Skeletal muscle satellite cell (primary cell): ENCODE data around the gene MRTFA.

Experiments
- H3K27me3 ChIP-seq: 2 replicates; pipeline ENCODE4 v1.7.0; 2013; ENCODE audit warnings: low read length; ENCODE audit not compliant: control insufficient read depth, insufficient read depth
- H3K36me3 ChIP-seq: 2 replicates; pipeline ENCODE4 v1.7.0; 2013; ENCODE audit warnings: mild to moderate bottlenecking, control low read depth, low read length; ENCODE audit not compliant: insufficient read depth
- H3K4me1 ChIP-seq: 2 replicates; pipeline ENCODE4 v1.7.0; 2013; ENCODE audit warnings: low read length; ENCODE audit not compliant: control insufficient read depth, insufficient read depth
- H3K4me2 ChIP-seq: 2 replicates; pipeline ENCODE4 v1.7.0; 2013; ENCODE audit warnings: mild to moderate bottlenecking, low read length
- H3K4me3 ChIP-seq: 2 replicates; pipeline ENCODE4 v1.7.0; 2013; ENCODE audit warnings: low read length
- H3K9ac ChIP-seq: 2 replicates; pipeline ENCODE4 v1.7.0; 2013; ENCODE audit warnings: mild to moderate bottlenecking, low read depth, low read length, moderate library complexity
- H3K9me3 ChIP-seq: replicated peaks from 2 replicates; pipeline ENCODE4 v1.7.0; 2013; ENCODE audit warnings: mild to moderate bottlenecking, control low read depth, low read length

Gene MRTFA

GRCh38 chr22:40416636-40417035, 219.9 kb downstream of the MRTFA start:
- no peak overlapping the region for H3K9ac ChIP-seq
- H3K36me3 ChIP-seq, result peaks cover 50% of the 10 kb centered on the region
- no peaks in the 10 kb centered on the region for H3K27me3 ChIP-seq
- peaks cover 4% of the 10 kb centered on the region for H3K4me1 ChIP-seq
- H3K4me3 ChIP-seq, result no peak overlapping the region
- H3K9me3 ChIP-seq, result no peaks in the 10 kb centered on the region
- H3K4me2 ChIP-seq, result no peak overlapping the region

GRCh38 chr22:40416267-40416570, 220.3 kb downstream of the MRTFA start:
- peaks cover 4% of the 10 kb centered on the region for H3K4me1 ChIP-seq
- H3K4me3 ChIP-seq, result no peak overlapping the region
- no peaks in the 10 kb centered on the region for H3K27me3 ChIP-seq
- no peaks in the 10 kb centered on the region for H3K9me3 ChIP-seq
- peaks cover 50% of the 10 kb centered on the region for H3K36me3 ChIP-seq
- H3K9ac ChIP-seq, result no peak overlapping the region
- no peak overlapping the region for H3K4me2 ChIP-seq

GRCh38 chr22:40415531-40416266, 220.8 kb downstream of the MRTFA start:
- H3K4me2 ChIP-seq, result no peak overlapping the region
- peaks cover 50% of the 10 kb centered on the region for H3K36me3 ChIP-seq
- peaks cover 4% of the 10 kb centered on the region for H3K4me1 ChIP-seq
- no peak overlapping the region for H3K9ac ChIP-seq
- no peaks in the 10 kb centered on the region for H3K27me3 ChIP-seq
- H3K9me3 ChIP-seq, result no peaks in the 10 kb centered on the region
- H3K4me3 ChIP-seq, result no peak overlapping the region

- Histone ChIP-seq H3K27me3 (no peaks in the 10 kb centered on the region), H3K36me3 (peaks cover 50% of the 10 kb centered on the region), H3K4me1 (peaks cover 4% of the 10 kb centered on the region), H3K9me3 (no peaks in the 10 kb centered on the region), H3K9ac (no peak overlapping the region), H3K4me2 (no peak overlapping the region), H3K4me3 (no peak overlapping the region)
Observed at GRCh38 chr22:40414838-40415505, 221.5 kb downstream of the MRTFA start.

GRCh38 chr22:40414311-40414710, 222.2 kb downstream of the MRTFA start:
- Histone ChIP-seq H3K9me3 (no peaks in the 10 kb centered on the region), H3K36me3 (peaks cover 50% of the 10 kb centered on the region), H3K9ac (no peak overlapping the region), H3K4me2 (no peak overlapping the region), H3K4me1 (peaks cover 4% of the 10 kb centered on the region), H3K27me3 (no peaks in the 10 kb centered on the region), H3K4me3 (no peak overlapping the region)

GRCh38 chr22:40413873-40414272, 222.6 kb downstream of the MRTFA start:
- Histone ChIP-seq H3K9me3 (no peaks in the 10 kb centered on the region), H3K4me2 (no peak overlapping the region), H3K4me3 (no peak overlapping the region), H3K27me3 (no peaks in the 10 kb centered on the region), H3K36me3 (peaks cover 50% of the 10 kb centered on the region), H3K4me1 (peaks cover 4% of the 10 kb centered on the region), H3K9ac (no peak overlapping the region)

GRCh38 chr22:40412441-40412840, 224.1 kb downstream of the MRTFA start:
- peaks cover 4% of the 10 kb centered on the region for H3K4me1 ChIP-seq

GRCh38 chr22:40411506-40411861, 225.0 kb downstream of the MRTFA start:
- H3K36me3 ChIP-seq, result peaks cover 57% of the 10 kb centered on the region

More at GRCh38 chr22:40412441-40412840, 224.1 kb downstream of the MRTFA start:
- peaks cover 55% of the 10 kb centered on the region for H3K36me3 ChIP-seq
- no peak overlapping the region for H3K9ac ChIP-seq
- H3K27me3 ChIP-seq, result no peaks in the 10 kb centered on the region
- H3K4me3 ChIP-seq, result no peak overlapping the region
- H3K4me2 ChIP-seq, result no peak overlapping the region
- no peaks in the 10 kb centered on the region for H3K9me3 ChIP-seq

GRCh38 chr22:40410731-40411505, 225.6 kb downstream of the MRTFA start:
- Histone ChIP-seq H3K9ac (no peak overlapping the region), H3K4me3 (no peak overlapping the region), H3K9me3 (no peaks in the 10 kb centered on the region), H3K36me3 (peaks cover 57% of the 10 kb centered on the region), H3K27me3 (no peaks in the 10 kb centered on the region), H3K4me2 (no peak overlapping the region), H3K4me1 (peaks cover 4% of the 10 kb centered on the region)

More at GRCh38 chr22:40411506-40411861, 225.0 kb downstream of the MRTFA start:
- Histone ChIP-seq H3K4me1 (peaks cover 4% of the 10 kb centered on the region), H3K4me2 (no peak overlapping the region), H3K4me3 (no peak overlapping the region), H3K9me3 (no peaks in the 10 kb centered on the region), H3K27me3 (no peaks in the 10 kb centered on the region), H3K9ac (no peak overlapping the region)

GRCh38 chr22:40410272-40410671, 226.2 kb downstream of the MRTFA start:
- Histone ChIP-seq H3K4me3 (no peak overlapping the region), H3K27me3 (no peaks in the 10 kb centered on the region), H3K36me3 (peaks cover 64% of the 10 kb centered on the region), H3K4me1 (peaks cover 4% of the 10 kb centered on the region), H3K9me3 (no peaks in the 10 kb centered on the region), H3K9ac (no peak overlapping the region), H3K4me2 (no peak overlapping the region)

- Histone ChIP-seq H3K4me1 (no peaks in the 10 kb centered on the region), H3K4me2 (no peak overlapping the region), H3K36me3 (peaks cover 69% of the 10 kb centered on the region), H3K9me3 (no peaks in the 10 kb centered on the region), H3K4me3 (no peak overlapping the region), H3K27me3 (no peaks in the 10 kb centered on the region), H3K9ac (no peak overlapping the region)
Observed at GRCh38 chr22:40409613-40410113, 226.9 kb downstream of the MRTFA start.
